Liver (tissue), 3 donors: ENCODE measurements around the gene MVB12B.

ENCODE experiments used
- RAD21 ChIP-seq, 2 donors: IDR thresholded peaks; 2 replicates each; pipeline ENCODE4 v1.6.1; 2016; ENCODE audit warnings: antibody characterized with exemption in 2 of 2, mild to moderate bottlenecking in 2 of 2
- YY1 ChIP-seq: IDR thresholded peaks from 2 replicates; pipeline ENCODE4 v1.6.1; 2016; ENCODE audit warnings: antibody characterized with exemption, mild to moderate bottlenecking
- TF ChIP-seq, protein P1 (sequence below): fragments of 150-350 bp; IDR thresholded peaks from 2 replicates; pipeline ENCODE4 v1.5.1; 2017; ENCODE audit warnings: improper control_type of control experiment, low read depth, low read length; ENCODE audit not compliant: missing input control
- donor health status: healthy.
- donor health status: healthy.

DNA sequence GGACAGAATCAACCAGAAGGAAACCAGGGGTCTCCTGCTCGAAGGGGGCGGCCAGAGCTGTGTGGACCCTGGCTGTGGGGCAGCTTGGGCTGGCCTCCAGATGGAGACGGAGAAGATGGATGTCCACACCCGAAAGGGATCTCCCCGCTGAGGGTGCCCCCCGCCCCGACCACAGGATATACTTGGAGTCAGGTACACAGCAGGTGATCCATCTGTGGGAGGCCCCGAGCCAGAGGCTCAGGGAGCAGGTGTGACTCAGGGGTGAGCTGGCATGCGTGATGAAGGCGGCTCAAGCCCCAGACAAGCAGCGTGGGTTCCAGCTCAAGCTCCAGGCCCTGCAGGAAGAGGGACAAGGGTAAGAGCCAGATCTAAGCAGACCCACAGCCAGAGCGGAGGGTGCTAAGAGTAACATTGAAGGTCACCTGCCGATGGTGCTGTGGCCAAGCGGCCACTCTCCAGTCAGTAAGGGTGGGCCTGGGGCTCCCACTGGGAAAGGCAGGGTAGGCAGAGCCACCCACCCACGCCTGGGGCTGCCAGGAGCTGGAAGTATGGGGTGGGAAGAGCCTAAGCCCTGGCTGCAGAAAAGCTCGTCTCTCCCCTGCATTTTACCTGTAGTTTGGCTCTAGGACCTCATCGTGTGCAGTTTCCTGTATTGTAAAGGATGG, 30.6 kb upstream of the MVB12B start:
- TF ChIP-seq, protein P1, sequence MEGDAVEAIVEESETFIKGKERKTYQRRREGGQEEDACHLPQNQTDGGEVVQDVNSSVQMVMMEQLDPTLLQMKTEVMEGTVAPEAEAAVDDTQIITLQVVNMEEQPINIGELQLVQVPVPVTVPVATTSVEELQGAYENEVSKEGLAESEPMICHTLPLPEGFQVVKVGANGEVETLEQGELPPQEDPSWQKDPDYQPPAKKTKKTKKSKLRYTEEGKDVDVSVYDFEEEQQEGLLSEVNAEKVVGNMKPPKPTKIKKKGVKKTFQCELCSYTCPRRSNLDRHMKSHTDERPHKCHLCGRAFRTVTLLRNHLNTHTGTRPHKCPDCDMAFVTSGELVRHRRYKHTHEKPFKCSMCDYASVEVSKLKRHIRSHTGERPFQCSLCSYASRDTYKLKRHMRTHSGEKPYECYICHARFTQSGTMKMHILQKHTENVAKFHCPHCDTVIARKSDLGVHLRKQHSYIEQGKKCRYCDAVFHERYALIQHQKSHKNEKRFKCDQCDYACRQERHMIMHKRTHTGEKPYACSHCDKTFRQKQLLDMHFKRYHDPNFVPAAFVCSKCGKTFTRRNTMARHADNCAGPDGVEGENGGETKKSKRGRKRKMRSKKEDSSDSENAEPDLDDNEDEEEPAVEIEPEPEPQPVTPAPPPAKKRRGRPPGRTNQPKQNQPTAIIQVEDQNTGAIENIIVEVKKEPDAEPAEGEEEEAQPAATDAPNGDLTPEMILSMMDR, result no peak
- TF ChIP-seq YY1 (no peak), RAD21 (IDR thresholded peaks at IDR 0.05) (no peak)
